HepG2 (cell line): ENCODE data around the gene ENO2. TPM values are rescaled to one million over a fixed set of nuclear protein-coding genes. Genes with fewer than 3 reads are reported as not detected.
A peak's percentile ranks its signal among the peaks of the same experiment; 100 is the strongest.

Source experiments
- DNMT3B ChIP-seq: conservative IDR thresholded peaks from 2 replicates; pipeline ENCODE4 v1.6.1; 2016; ENCODE audit warnings: missing biosample characterization, control low read depth
- NFKB2 ChIP-seq: sonication (generic); formaldehyde crosslinking; IDR thresholded peaks from 2 replicates; pipeline ENCODE4 v1.4.0; 2020; ENCODE audit warnings: missing genetic modification reagents, borderline replicate concordance
- PLRG1 ChIP-seq: fragments of 450-650 bp; conservative IDR thresholded peaks from 2 replicates; pipeline ENCODE4 v1.6.1; 2016
- SALL2 ChIP-seq: sonication (generic); formaldehyde crosslinking; IDR thresholded peaks from 2 replicates; pipeline ENCODE4 v1.8.1; 2023; ENCODE audit warnings: mild to moderate bottlenecking, missing genetic modification reagents, inconsistent platforms
- SRSF1 ChIP-seq: fragments of 200-400 bp; formaldehyde crosslinking; optimal IDR thresholded peaks from 2 replicates; pipeline ENCODE3; 2017; ENCODE audit warnings: mild to moderate bottlenecking, low read depth, low read length, moderate library complexity
- THAP9 ChIP-seq: sonication (generic); formaldehyde crosslinking; IDR thresholded peaks from 2 replicates; pipeline ENCODE4; 2020; ENCODE audit warnings: missing genetic modification reagents, mild to moderate bottlenecking, borderline replicate concordance
- ZFX ChIP-seq: sonication (generic); formaldehyde crosslinking; IDR thresholded peaks from 2 replicates; pipeline ENCODE4 v1.4.0; 2020; ENCODE audit warnings: mild to moderate bottlenecking, low read depth, missing genetic modification reagents, moderate library complexity
- ZNF460 ChIP-seq: sonication (generic); formaldehyde crosslinking; IDR thresholded peaks from 2 replicates; pipeline ENCODE4 v1.5.1; 2020; ENCODE audit warnings: missing genetic modification reagents, mild to moderate bottlenecking, borderline replicate concordance
- polyA plus RNA-seq, 8 experiments: library from polyadenylated mRNA; depleted of rRNA in 3 of 8; stranded (reverse) in 7 of 8; unstranded in 1 of 8; fragments of >200 nt; fragmentation: Illumina TruSeq in 4 of 8; extraction: Trizol in 4 of 8; gene quantifications; 2 replicates each; pipeline versions ENCODE4 v1.2.1 to v1.2.3, GENCODE V29; 2011 to 2016; ENCODE audit warnings: low read depth in 4 of 8, missing spikeins in 1 of 8, mixed read lengths in 1 of 8; ENCODE audit not compliant: insufficient read depth in 1 of 8
- total RNA-seq, 5 experiments: library from RNA; depleted of rRNA; stranded (reverse); fragments of >200 nt; fragmentation: Illumina TruSeq; extraction: Trizol; gene quantifications; 2 replicates each; pipeline ENCODE4 v1.2.3, GENCODE V29; 2016; ENCODE audit warnings: low read depth in 1 of 5
- TF ChIP-seq, protein P1 (sequence below): sonication (generic); formaldehyde crosslinking; IDR thresholded peaks from 2 replicates; pipeline ENCODE4 v1.5.1; 2020; ENCODE audit warnings: mild to moderate bottlenecking, missing genetic modification reagents, borderline replicate concordance
- TF ChIP-seq, protein P2 (sequence below): sonication (generic); formaldehyde crosslinking; IDR thresholded peaks from 2 replicates; pipeline ENCODE4 v1.4.0; 2020; ENCODE audit warnings: missing genetic modification reagents
- TF ChIP-seq, protein P3 (sequence below): sonication (generic); formaldehyde crosslinking; IDR thresholded peaks from 2 replicates; pipeline ENCODE4 v1.9.0; 2021; ENCODE audit warnings: missing genetic modification reagents, borderline replicate concordance
- TF ChIP-seq, protein P4 (sequence below): sonication (generic); formaldehyde crosslinking; IDR thresholded peaks from 2 replicates; pipeline ENCODE4 v1.4.0; 2020; ENCODE audit warnings: missing genetic modification reagents

ENO2 gene
- total and polyA plus RNA-seq, 2 of the 13 experiments (the other 11 are each of a cell fraction or from before 2014, with no cell fraction given): 19.3 to 136 TPM

DNA sequence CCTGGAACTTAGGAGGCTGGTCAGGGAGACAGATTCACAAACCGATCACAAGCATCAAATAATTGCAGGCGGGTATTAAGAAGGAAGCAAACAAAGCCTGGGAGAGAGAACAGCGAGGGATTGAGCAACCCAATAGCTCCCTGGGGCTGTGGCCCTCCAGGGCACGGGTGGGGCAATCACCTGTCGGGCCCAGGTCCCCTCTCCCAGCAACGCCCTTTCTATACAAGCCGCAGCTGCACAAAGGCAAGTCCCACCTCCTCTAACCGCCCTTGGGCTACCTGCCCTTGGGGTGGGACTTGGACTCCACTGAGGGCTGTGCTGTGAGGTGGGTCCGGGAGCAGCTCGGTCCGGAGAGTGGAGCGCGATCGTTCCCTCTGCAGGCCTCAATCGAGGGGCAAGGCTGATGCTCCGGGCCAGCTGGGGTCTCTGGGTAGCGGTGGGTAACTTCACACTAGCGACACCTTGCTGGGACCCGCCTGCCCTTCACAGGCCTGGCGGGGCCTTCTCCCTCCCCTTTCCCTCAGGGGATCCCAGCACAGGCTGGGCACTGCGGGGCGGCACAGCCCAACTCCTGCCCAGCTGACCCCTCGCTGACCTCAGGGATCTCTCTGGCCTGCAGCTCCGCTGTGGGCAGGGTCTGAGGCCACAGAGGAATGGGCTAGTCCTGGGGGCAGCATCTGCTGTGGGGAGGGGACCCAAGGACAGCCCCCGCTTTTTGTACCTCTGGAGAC lies 48.1 kb downstream of the ENO2 start (continued):
- TF ChIP-seq, protein P1, sequence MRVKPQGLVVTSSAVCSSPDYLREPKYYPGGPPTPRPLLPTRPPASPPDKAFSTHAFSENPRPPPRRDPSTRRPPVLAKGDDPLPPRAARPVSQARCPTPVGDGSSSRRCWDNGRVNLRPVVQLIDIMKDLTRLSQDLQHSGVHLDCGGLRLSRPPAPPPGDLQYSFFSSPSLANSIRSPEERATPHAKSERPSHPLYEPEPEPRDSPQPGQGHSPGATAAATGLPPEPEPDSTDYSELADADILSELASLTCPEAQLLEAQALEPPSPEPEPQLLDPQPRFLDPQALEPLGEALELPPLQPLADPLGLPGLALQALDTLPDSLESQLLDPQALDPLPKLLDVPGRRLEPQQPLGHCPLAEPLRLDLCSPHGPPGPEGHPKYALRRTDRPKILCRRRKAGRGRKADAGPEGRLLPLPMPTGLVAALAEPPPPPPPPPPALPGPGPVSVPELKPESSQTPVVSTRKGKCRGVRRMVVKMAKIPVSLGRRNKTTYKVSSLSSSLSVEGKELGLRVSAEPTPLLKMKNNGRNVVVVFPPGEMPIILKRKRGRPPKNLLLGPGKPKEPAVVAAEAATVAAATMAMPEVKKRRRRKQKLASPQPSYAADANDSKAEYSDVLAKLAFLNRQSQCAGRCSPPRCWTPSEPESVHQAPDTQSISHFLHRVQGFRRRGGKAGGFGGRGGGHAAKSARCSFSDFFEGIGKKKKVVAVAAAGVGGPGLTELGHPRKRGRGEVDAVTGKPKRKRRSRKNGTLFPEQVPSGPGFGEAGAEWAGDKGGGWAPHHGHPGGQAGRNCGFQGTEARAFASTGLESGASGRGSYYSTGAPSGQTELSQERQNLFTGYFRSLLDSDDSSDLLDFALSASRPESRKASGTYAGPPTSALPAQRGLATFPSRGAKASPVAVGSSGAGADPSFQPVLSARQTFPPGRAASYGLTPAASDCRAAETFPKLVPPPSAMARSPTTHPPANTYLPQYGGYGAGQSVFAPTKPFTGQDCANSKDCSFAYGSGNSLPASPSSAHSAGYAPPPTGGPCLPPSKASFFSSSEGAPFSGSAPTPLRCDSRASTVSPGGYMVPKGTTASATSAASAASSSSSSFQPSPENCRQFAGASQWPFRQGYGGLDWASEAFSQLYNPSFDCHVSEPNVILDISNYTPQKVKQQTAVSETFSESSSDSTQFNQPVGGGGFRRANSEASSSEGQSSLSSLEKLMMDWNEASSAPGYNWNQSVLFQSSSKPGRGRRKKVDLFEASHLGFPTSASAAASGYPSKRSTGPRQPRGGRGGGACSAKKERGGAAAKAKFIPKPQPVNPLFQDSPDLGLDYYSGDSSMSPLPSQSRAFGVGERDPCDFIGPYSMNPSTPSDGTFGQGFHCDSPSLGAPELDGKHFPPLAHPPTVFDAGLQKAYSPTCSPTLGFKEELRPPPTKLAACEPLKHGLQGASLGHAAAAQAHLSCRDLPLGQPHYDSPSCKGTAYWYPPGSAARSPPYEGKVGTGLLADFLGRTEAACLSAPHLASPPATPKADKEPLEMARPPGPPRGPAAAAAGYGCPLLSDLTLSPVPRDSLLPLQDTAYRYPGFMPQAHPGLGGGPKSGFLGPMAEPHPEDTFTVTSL (CRISPR knock-in tag): no peak
- TF ChIP-seq SRSF1 (no peak), ZFX (CRISPR knock-in tag) (peak; percentile 9; the same call in 1 of the 2 replicates), DNMT3B (CRISPR knock-in tag) (no peak), PLRG1 (no peak), THAP9 (CRISPR knock-in tag) (no peak; the same call in 1 of the 2 replicates), ZNF460 (CRISPR knock-in tag) (no peak), SALL2 (CRISPR knock-in tag) (no peak), NFKB2 (CRISPR knock-in tag) (no peak)
- TF ChIP-seq, protein P2, sequence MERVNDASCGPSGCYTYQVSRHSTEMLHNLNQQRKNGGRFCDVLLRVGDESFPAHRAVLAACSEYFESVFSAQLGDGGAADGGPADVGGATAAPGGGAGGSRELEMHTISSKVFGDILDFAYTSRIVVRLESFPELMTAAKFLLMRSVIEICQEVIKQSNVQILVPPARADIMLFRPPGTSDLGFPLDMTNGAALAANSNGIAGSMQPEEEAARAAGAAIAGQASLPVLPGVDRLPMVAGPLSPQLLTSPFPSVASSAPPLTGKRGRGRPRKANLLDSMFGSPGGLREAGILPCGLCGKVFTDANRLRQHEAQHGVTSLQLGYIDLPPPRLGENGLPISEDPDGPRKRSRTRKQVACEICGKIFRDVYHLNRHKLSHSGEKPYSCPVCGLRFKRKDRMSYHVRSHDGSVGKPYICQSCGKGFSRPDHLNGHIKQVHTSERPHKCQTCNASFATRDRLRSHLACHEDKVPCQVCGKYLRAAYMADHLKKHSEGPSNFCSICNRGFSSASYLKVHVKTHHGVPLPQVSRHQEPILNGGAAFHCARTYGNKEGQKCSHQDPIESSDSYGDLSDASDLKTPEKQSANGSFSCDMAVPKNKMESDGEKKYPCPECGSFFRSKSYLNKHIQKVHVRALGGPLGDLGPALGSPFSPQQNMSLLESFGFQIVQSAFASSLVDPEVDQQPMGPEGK (CRISPR knock-in tag): peak; percentile 21; the same call in 1 of the 2 replicates
- TF ChIP-seq, protein P3, sequence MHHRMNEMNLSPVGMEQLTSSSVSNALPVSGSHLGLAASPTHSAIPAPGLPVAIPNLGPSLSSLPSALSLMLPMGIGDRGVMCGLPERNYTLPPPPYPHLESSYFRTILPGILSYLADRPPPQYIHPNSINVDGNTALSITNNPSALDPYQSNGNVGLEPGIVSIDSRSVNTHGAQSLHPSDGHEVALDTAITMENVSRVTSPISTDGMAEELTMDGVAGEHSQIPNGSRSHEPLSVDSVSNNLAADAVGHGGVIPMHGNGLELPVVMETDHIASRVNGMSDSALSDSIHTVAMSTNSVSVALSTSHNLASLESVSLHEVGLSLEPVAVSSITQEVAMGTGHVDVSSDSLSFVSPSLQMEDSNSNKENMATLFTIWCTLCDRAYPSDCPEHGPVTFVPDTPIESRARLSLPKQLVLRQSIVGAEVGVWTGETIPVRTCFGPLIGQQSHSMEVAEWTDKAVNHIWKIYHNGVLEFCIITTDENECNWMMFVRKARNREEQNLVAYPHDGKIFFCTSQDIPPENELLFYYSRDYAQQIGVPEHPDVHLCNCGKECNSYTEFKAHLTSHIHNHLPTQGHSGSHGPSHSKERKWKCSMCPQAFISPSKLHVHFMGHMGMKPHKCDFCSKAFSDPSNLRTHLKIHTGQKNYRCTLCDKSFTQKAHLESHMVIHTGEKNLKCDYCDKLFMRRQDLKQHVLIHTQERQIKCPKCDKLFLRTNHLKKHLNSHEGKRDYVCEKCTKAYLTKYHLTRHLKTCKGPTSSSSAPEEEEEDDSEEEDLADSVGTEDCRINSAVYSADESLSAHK (CRISPR knock-in tag): 0 out of 2 replicates have a peak, but pooled peaks have one; percentile 41
- TF ChIP-seq, protein P4, sequence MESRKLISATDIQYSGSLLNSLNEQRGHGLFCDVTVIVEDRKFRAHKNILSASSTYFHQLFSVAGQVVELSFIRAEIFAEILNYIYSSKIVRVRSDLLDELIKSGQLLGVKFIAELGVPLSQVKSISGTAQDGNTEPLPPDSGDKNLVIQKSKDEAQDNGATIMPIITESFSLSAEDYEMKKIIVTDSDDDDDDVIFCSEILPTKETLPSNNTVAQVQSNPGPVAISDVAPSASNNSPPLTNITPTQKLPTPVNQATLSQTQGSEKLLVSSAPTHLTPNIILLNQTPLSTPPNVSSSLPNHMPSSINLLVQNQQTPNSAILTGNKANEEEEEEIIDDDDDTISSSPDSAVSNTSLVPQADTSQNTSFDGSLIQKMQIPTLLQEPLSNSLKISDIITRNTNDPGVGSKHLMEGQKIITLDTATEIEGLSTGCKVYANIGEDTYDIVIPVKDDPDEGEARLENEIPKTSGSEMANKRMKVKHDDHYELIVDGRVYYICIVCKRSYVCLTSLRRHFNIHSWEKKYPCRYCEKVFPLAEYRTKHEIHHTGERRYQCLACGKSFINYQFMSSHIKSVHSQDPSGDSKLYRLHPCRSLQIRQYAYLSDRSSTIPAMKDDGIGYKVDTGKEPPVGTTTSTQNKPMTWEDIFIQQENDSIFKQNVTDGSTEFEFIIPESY (CRISPR knock-in tag): peak; percentile 76
